Body of pancreas (tissue), 4 donors: ENCODE measurements around the gene SLC36A3. TPM values are rescaled to one million over a fixed set of nuclear protein-coding genes. Genes with fewer than 3 reads are reported as not detected.

ENCODE experiments used
- ATAC-seq: fragments of 150-250 bp; one replicate; pipeline ENCODE4 v1.9.1; 2016
- DNase-seq, 4 donors: peaks; one replicate each; pipeline ENCODE4 v3.0.0-alpha.2; 2019
- H3K27ac ChIP-seq, 4 donors: fragments of 200-600 bp; sonication (generic); 1 replicate in 3 of 4; 2 replicates in 1 of 4; pipeline versions ENCODE4 v1.5.1 to v1.6.1; 2016 to 2019; ENCODE audit warnings: mild to moderate bottlenecking in 1 of 4, mixed read lengths in 1 of 4, moderate library complexity in 1 of 4
- H3K27me3 ChIP-seq, 2 donors: fragments of 200-600 bp; sonication (generic); one replicate each; pipeline ENCODE4 v1.6.0; 2016; ENCODE audit warnings: mild to moderate bottlenecking in 1 of 2
- H3K36me3 ChIP-seq, 2 donors: fragments of 200-600 bp; sonication (generic); replicated peaks in 1 of 2; 2 replicates each; pipeline ENCODE4 v1.5.1; 2016; ENCODE audit warnings: low read depth in 2 of 2; ENCODE audit not compliant: insufficient read depth in 1 of 2
- H3K4me1 ChIP-seq: fragments of 200-600 bp; sonication (generic); one replicate; pipeline ENCODE4 v1.6.0; 2016
- H3K4me3 ChIP-seq, 2 donors: fragments of 200-600 bp; sonication (generic); 1 replicate in 1 of 2; 2 replicates in 1 of 2; pipeline ENCODE4 v1.5.1; 2016 to 2019
- H3K9me3 ChIP-seq, 3 donors: fragments of 200-600 bp; sonication (generic); 1 replicate in 2 of 3; 2 replicates in 1 of 3; pipeline ENCODE4 v1.5.1; 2016
- CTCF ChIP-seq, 7 experiments: fragments of 450-650 bp in 4 of 7; fragments of 200-600 bp in 3 of 7; sonication (generic) in 3 of 7; IDR thresholded peaks; one replicate each; pipeline ENCODE4 v1.5.1; 2016 to 2019; ENCODE audit warnings: antibody characterized with exemption in 7 of 7
- POLR2A ChIP-seq, 3 donors: fragments of 450-650 bp; IDR thresholded peaks; one replicate each; pipeline ENCODE4 v1.6.1; 2016; ENCODE audit warnings: antibody characterized with exemption in 3 of 3, mild to moderate bottlenecking in 2 of 3
- WGBS, 2 donors: methylation state at CpG; one replicate each; pipeline ENCODE4 v1.1.5; 2017; 5-methylcytosine and 5-hydroxymethylcytosine counted together
- intact Hi-C: fragments of 100-400 bp; cut with DNase I; formaldehyde crosslinking; loops from one replicate; pipeline ENCODE4 v1.15.1; 2023
- total RNA-seq, 2 donors: library from RNA; depleted of rRNA; stranded (reverse); fragments of >200 nt; gene quantifications; one replicate each; pipeline ENCODE4 v1.1.0, GENCODE V29; 2016

Gene SLC36A3
- total RNA-seq, 2 donors from 2014 or later = not detected

GRCh38 chr5:151345187-151345807 is 41.7 kb upstream of the SLC36A3 start:
- Histone ChIP-seq H3K27me3 (no peaks in the 10 kb centered on the region), H3K4me3 (no peak overlapping the region), H3K27ac (no peak overlapping the region), H3K4me1 (no peaks in the 10 kb centered on the region), H3K36me3 (no peaks in the 10 kb centered on the region), H3K9me3 (no peaks in the 10 kb centered on the region)
- no peak for DNase-seq
- TF ChIP-seq POLR2A (IDR thresholded peaks at IDR 0.05) (no peak), CTCF (IDR thresholded peaks at IDR 0.05) (no peak)
- intact Hi-C loops = no loop called here
- no peak for ATAC-seq
- 15 to 24% methylated on average over 11 of the region's 11 CpGs for WGBS, 2 donors

- TF ChIP-seq CTCF (IDR thresholded peaks at IDR 0.05) (no peak), POLR2A (IDR thresholded peaks at IDR 0.05) (no peak)
- no peak for DNase-seq
- WGBS, 2 donors = 80 to 85% methylated on average over 5 to 7 of the region's 7 CpGs
- Histone ChIP-seq H3K9me3 (no peaks in the 10 kb centered on the region), H3K4me1 (no peaks in the 10 kb centered on the region), H3K4me3 (no peak overlapping the region), H3K36me3 (no peaks in the 10 kb centered on the region), H3K27me3 (no peaks in the 10 kb centered on the region), H3K27ac (no peak overlapping the region)
- intact Hi-C loops = no loop called here
- ATAC-seq = no peak
Measured at GRCh38 chr5:151344088-151344487, 40.5 kb upstream of the SLC36A3 start.

GRCh38 chr5:151340004-151340403 is 36.4 kb upstream of the SLC36A3 start:
- Histone ChIP-seq H3K36me3 (no peaks in the 10 kb centered on the region), H3K9me3 (no peaks in the 10 kb centered on the region), H3K27ac (no peak overlapping the region), H3K4me1 (no peaks in the 10 kb centered on the region), H3K4me3 (no peak overlapping the region), H3K27me3 (no peaks in the 10 kb centered on the region)
- DNase-seq = no peak
- intact Hi-C loops = no loop called here
- WGBS, 2 donors = 53 to 69% methylated on average over 3 of the region's 3 CpGs
- ATAC-seq = no peak
- TF ChIP-seq CTCF (IDR thresholded peaks at IDR 0.05) = no peak
- TF ChIP-seq POLR2A (IDR thresholded peaks at IDR 0.05) = no peak

- H3K9me3 ChIP-seq = no peaks in the 10 kb centered on the region
- no peak for TF ChIP-seq POLR2A (IDR thresholded peaks at IDR 0.05)
- TF ChIP-seq CTCF (IDR thresholded peaks at IDR 0.05) = no peak
- intact Hi-C loops = no loop called here
- H3K27me3 ChIP-seq = no peaks in the 10 kb centered on the region
- no peaks in the 10 kb centered on the region for H3K4me1 ChIP-seq
- no peak overlapping the region for H3K4me3 ChIP-seq
- no peak for ATAC-seq
- no peak overlapping the region for H3K27ac ChIP-seq
- no peaks in the 10 kb centered on the region for H3K36me3 ChIP-seq
- WGBS, 2 donors = 68 to 73% methylated on average over 4 of the region's 4 CpGs
- no peak for DNase-seq
Measured at GRCh38 chr5:151338734-151339133, 35.2 kb upstream of the SLC36A3 start.

GRCh38 chr5:151332857-151333256 is 29.3 kb upstream of the SLC36A3 start:
- no peak for DNase-seq
- no peaks in the 10 kb centered on the region for H3K27me3 ChIP-seq
- no peaks in the 10 kb centered on the region for H3K9me3 ChIP-seq
- WGBS, 2 donors = 90 to 95% methylated on average over 2 of the region's 2 CpGs
- H3K4me1 ChIP-seq = no peaks in the 10 kb centered on the region
- H3K27ac ChIP-seq = no peak overlapping the region
- H3K4me3 ChIP-seq = no peak overlapping the region
- H3K36me3 ChIP-seq = no peaks in the 10 kb centered on the region
- TF ChIP-seq CTCF (IDR thresholded peaks at IDR 0.05) (no peak), POLR2A (IDR thresholded peaks at IDR 0.05) (no peak)
- ATAC-seq = no peak
- intact Hi-C loops = no loop called here
